GM13977 (cell line): ENCODE results near the gene EAF1.
A peak's percentile ranks its signal among the peaks of the same experiment; 100 is the strongest.
"Not testable (repeated sequence)": the region's sequence is repeated elsewhere in the genome, so short reads cannot be mapped to it uniquely, and the experiment has no call there.

Source experiments
- DNase-seq: peaks from one replicate; pipeline ENCODE4 v3.0.0; 2012; ENCODE audit warnings: low spot score
- in situ Hi-C: fragments of 300-500 bp; cut with MboI; formaldehyde crosslinking; loops from one replicate; pipeline ENCODE4 v1.12.0; 2022; ENCODE audit warnings: low sequenced_read_pairs, low pct_unique_long_range_greater_than_20kb, mixed read lengths, inconsistent platforms; ENCODE audit not compliant: unreplicated experiment
- TF ChIP-seq, protein P1 (sequence below): IDR thresholded peaks from 2 replicates; pipeline ENCODE4 v1.5.1; 2012; ENCODE audit warnings: mild to moderate bottlenecking, control low read depth; ENCODE audit not compliant: insufficient read depth; ENCODE audit errors: extremely low read depth, missing control alignments

EAF1 gene

GRCh38 chr3:15427182-15427880 is at the start of gene EAF1, which contains the start of gene METTL6:
TSS of gene EAF1 (plus strand) at chr3:15427598. CDS start at chr3:15427780, 182 bp downstream.
TSS of gene METTL6 (minus strand) at chr3:15427544. CDS start at chr3:15426511, 1,033 bp downstream.
- TF ChIP-seq, protein P1, sequence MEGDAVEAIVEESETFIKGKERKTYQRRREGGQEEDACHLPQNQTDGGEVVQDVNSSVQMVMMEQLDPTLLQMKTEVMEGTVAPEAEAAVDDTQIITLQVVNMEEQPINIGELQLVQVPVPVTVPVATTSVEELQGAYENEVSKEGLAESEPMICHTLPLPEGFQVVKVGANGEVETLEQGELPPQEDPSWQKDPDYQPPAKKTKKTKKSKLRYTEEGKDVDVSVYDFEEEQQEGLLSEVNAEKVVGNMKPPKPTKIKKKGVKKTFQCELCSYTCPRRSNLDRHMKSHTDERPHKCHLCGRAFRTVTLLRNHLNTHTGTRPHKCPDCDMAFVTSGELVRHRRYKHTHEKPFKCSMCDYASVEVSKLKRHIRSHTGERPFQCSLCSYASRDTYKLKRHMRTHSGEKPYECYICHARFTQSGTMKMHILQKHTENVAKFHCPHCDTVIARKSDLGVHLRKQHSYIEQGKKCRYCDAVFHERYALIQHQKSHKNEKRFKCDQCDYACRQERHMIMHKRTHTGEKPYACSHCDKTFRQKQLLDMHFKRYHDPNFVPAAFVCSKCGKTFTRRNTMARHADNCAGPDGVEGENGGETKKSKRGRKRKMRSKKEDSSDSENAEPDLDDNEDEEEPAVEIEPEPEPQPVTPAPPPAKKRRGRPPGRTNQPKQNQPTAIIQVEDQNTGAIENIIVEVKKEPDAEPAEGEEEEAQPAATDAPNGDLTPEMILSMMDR = no peak
- in situ Hi-C loops = loop anchor here (25.0 kb wide), 1 partner anchor 385 kb away; no protein-coding TSS in a partner anchor
- peak; percentile 87 for DNase-seq

DNA sequence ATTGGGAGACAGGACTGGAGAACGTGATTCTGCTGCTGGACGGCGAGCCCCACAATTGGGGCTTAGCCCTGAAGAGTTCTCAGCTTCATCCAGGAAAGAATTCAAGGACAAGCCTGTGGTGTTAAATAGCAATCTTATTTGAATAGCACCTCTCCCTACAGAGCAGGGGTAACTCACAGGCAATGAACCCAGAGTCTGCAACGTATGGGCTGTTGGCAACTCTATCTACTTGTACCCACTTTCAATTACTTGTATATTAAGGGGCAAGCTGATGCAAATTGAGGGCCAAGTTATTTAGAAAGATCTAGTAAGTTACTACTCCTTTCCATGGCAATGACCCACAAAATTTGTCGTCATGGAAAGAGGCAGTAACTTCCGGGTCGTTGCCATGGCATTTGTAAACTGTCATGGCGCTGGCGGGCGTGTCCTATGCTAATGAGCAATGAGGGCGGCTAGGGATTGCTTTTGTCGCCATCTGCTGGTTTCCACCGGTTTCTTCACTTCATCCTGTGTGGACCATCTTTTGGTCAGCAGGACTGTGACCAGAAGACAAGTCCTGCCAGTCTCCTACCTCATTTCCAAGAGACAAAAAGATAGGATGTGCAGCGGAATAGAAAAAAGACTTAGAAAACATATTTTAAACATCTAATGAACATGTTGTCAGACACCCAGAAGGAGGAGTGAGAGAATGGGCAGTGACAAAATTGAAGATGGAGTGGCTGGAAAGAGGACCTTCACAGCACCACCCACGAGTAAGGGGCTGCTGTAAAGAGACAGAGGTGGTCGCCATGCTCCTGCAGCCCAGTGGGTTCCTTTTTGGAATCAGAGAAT is 49.2 kb upstream of the EAF1 start:
- TF ChIP-seq, protein P1 = peak; percentile 80
- in situ Hi-C loops = no loop called here
- DNase-seq = peak; percentile 72

DNA sequence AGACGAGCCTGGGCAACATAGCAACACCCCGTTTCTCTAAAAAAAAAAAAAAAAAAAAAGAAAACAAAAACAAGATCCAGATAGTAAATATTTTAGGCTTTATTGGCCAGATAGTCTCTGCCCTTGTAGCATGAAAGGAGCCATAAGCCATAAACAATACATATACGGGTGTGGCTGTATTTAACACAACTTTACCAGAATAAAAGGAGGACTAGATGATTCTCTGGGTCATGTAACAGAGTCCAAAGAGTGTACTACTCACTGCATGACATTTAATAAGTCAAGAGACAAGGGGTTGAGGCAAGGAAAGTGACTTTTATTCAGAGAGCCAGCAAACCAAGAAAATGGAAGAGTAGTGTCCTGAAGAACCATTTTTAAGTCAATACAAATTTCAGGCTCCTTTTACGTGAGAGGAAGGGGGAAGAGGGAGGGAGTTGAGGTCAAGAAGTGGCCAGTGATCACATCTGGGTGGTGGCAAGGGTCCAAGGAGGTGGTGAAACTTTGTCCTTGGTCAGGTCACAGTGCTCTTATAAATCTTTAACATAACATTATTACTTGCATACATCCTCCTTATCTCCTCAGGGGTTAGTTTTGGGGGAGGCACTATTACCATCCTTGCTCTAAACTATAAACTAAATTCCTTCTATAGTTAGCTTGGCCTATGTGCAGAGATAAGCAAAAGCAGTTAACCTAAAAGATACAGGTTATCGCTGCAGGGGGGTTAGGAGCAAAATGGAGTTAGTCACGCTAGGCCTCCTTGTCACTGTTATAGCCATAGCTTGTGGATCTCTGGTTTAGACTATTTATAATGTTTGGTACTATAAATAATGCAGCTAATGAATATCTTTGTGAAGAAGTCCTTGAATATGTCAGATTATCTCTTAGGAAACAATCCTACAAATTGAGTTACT is 46.2 kb upstream of the EAF1 start:
- DNase-seq = no peak
- TF ChIP-seq, protein P1 = no peak
- in situ Hi-C loops = loop anchor here (5.0 kb wide), 1 partner anchor 109 kb away; no protein-coding TSS in a partner anchor

- TF ChIP-seq, protein P1 = no peak
- in situ Hi-C loops = loop anchor here (5.0 kb wide), 1 partner anchor 110 kb away; no protein-coding TSS in a partner anchor
- DNase-seq = no peak
Measured at GRCh38 chr3:15382405-15382923, 44.9 kb upstream of the EAF1 start.

DNA sequence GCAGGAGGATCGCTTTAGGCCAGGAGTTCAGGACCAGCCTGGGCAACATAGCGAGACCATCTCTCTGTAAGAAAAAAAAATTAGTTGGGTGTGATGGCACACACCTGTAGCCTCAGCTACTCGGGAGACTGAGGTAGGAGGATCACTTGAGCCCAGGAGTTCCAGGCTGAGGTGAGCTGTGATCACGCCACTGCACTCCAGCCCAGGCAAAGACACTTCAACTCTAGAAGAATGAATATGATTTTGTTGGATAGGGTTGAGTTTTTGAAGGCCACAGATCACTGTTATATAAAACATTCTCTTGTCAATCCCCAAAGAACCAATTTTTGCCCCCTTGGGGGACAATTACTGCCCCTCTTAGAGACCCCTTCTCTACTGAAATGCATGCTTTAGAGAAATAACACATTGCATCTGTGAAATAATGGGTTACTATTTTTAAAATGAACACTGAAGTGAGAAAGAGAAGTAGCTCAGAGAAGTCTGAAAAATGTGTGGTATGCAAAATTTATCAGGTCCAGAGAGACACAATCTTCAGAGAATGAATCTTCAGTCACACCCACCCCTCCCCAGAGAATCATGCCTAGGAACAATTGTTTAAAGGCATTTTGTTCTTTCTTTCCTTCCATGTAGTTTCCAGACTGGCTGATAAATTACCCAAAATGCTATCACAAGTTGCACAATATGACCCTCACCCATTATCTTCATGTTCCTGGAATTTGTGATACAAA is 42.7 kb upstream of the EAF1 start:
- TF ChIP-seq, protein P1 = no peak
- in situ Hi-C loops = loop anchor here (5.0 kb wide), 1 partner anchor 112 kb away; no protein-coding TSS in a partner anchor
- DNase-seq = peak; percentile 54

DNA sequence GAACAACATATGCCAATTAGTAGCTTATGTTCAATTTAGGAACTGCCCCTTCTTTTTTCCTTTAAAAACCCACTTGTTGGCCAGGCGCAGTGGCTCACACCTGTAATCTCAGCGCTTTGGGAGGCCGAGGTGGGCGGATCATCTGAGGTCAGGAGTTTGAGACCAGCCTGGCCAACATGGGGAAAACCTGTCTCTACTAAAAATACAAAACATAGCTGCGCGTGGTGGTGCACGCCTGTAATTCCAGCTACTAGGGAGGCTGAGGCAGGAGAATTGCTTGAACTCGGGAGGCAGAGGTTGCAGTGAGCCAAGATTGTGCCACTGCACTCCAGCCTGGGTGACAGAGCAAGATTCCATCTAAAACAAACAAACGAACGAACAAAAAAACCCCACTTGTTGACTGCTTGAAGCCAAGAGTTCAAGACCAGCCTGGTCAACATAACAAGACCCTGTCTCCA is 42.1 kb upstream of the EAF1 start:
- DNase-seq, in situ Hi-C loops: not testable (repeated sequence)
